NB4 (cell line): ENCODE results near the gene TRMT44.

Source experiments
- DNase-seq: peaks from one replicate; pipeline ENCODE4 v3.0.0; 2010; ENCODE audit warnings: low read depth
- H3K4me3 ChIP-seq: one replicate; pipeline ENCODE4 v1.5.1; 2011; ENCODE audit warnings: mild to moderate bottlenecking, low read depth, low read length, moderate library complexity
- MYC ChIP-seq: IDR thresholded peaks from 2 replicates; pipeline ENCODE4 v1.6.1; 2011; ENCODE audit warnings: low read depth, low read length
- POLR2A ChIP-seq: IDR thresholded peaks from 2 replicates; pipeline ENCODE4 v1.6.1; 2011; ENCODE audit warnings: mild to moderate bottlenecking; ENCODE audit not compliant: insufficient read length; ENCODE audit errors: extremely low read depth
- TF ChIP-seq, protein P1 (sequence below): IDR thresholded peaks from 2 replicates; pipeline ENCODE4 v1.6.1; 2011; ENCODE audit warnings: low read depth, low read length
- TF ChIP-seq, protein P2 (sequence below): IDR thresholded peaks from one replicate; pipeline ENCODE4 v1.5.1; 2012; ENCODE audit warnings: low read depth, low read length

TRMT44 gene

GRCh38 chr4:8470451-8471024 lies 30.0 kb downstream of the TRMT44 start:
- no peak for DNase-seq
- no peak overlapping the region for H3K4me3 ChIP-seq

GRCh38 chr4:8471211-8471875 lies 30.8 kb downstream of the TRMT44 start:
- no peak overlapping the region for H3K4me3 ChIP-seq
- no peak for DNase-seq
- TF ChIP-seq MYC: no peak
- TF ChIP-seq, protein P1, sequence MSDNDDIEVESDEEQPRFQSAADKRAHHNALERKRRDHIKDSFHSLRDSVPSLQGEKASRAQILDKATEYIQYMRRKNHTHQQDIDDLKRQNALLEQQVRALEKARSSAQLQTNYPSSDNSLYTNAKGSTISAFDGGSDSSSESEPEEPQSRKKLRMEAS: no peak
- TF ChIP-seq, protein P2, sequence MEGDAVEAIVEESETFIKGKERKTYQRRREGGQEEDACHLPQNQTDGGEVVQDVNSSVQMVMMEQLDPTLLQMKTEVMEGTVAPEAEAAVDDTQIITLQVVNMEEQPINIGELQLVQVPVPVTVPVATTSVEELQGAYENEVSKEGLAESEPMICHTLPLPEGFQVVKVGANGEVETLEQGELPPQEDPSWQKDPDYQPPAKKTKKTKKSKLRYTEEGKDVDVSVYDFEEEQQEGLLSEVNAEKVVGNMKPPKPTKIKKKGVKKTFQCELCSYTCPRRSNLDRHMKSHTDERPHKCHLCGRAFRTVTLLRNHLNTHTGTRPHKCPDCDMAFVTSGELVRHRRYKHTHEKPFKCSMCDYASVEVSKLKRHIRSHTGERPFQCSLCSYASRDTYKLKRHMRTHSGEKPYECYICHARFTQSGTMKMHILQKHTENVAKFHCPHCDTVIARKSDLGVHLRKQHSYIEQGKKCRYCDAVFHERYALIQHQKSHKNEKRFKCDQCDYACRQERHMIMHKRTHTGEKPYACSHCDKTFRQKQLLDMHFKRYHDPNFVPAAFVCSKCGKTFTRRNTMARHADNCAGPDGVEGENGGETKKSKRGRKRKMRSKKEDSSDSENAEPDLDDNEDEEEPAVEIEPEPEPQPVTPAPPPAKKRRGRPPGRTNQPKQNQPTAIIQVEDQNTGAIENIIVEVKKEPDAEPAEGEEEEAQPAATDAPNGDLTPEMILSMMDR: no peak
- TF ChIP-seq POLR2A: no peak

More at GRCh38 chr4:8470451-8471024, 30.0 kb downstream of the TRMT44 start:
- TF ChIP-seq, protein P1: no peak
- TF ChIP-seq MYC (no peak), POLR2A (no peak)
- TF ChIP-seq, protein P2: no peak

DNA sequence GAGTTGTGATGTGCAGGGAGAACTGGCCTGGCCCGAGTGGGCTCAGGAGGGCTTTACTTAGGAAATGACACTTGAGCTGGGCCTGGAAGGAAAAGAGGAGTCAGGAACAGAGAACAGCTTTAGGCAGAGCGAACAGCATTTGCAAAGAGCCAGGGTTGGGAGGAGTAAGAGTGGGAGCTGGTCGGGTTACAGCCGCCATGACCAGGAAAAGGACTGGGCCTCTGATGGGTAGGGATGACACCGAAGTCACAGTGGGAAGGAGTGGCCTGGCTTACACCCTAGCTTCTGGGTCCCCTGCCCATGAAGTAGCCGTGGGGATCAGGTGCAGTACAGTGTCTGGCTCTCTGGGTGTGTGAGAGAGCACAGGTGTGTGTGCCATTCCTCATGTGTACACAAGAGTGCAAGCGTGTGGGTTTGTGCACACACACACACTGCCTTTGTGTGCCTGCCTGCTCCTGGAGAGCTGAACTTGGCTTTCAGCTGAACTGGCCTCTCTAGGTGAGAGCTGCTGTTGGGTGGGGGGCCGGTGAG lies 31.6 kb downstream of the TRMT44 start:
- no peak overlapping the region for H3K4me3 ChIP-seq
- TF ChIP-seq MYC: no peak
- TF ChIP-seq, protein P2: no peak
- no peak for TF ChIP-seq POLR2A
- TF ChIP-seq, protein P1: no peak
- DNase-seq: no peak

DNA sequence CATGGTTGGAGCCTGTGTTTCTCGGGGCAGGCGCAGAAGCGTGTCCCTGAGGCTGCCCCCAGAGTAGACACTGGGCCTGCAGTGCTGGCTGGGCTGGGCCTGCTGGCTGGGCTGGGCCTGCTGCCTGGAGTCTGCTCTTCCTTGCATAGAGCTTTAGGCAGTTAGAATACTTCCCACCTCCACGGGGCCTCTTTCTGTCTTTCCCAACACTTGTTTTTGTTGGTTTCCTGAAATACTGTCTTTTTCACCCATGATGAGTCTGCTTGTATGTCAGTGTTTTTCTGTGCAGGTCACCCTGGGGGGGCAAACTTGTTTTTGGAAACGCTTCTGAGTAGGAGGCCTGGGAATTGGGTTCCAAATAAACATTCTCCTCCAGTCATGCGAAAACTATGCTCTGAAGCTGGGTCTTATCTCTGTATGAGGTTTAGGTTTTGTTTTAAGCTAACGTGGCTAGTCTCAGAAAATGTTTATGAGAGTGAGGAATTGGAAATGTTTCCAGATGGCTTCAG lies 32.2 kb downstream of the TRMT44 start:
- no peak overlapping the region for H3K4me3 ChIP-seq
- no peak for DNase-seq
- TF ChIP-seq POLR2A (no peak), MYC (no peak)
- TF ChIP-seq, protein P2: no peak
- TF ChIP-seq, protein P1: no peak

DNA sequence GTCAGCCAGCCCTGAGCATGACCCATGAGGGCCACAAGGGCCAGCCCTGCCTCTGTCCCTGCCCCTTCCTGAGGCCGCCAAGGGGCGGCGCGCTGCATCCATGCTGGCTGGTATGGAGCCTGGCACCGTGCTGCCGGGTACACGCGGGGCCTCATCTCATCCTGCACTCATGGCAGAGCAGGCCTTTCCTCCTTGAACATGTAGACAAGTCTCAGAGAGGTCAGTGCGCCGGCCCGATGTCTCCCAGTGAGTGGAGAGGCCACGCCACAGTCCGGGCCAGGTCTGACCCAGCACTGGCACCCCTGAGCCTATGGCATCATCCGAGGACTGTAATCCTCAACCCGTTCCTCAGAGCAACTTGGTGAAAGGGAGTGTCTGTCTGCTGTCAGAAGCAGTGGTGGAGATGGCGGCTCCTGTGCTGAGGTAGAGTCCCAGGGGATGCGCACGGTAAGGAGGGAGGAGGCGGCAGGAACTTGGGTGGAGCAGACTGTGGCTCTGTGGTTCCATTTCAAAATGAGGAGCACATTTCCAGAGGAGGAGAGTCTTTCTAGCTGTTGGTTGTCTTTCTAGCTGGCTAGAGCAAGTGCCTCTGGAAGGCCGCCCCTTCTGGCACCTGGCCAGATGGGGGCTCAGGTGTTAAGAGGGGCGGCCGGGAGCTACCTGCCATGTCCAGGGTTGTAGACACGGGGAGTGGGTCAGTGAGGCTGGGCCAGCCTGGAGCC lies 32.8 kb downstream of the TRMT44 start:
- peak; percentile 26 for DNase-seq
- TF ChIP-seq MYC: no peak
- TF ChIP-seq, protein P2: no peak
- TF ChIP-seq, protein P1: no peak
- TF ChIP-seq POLR2A: no peak
- H3K4me3 ChIP-seq: no peak overlapping the region
